ENCODE results near the gene GEMIN4.
A peak's percentile ranks its signal among the peaks of the same experiment; 100 is the strongest.
"Not testable (repeated sequence)": the region's sequence is repeated elsewhere in the genome, so short reads cannot be mapped to it uniquely, and the experiment has no call there.

GEMIN4 gene

DNA sequence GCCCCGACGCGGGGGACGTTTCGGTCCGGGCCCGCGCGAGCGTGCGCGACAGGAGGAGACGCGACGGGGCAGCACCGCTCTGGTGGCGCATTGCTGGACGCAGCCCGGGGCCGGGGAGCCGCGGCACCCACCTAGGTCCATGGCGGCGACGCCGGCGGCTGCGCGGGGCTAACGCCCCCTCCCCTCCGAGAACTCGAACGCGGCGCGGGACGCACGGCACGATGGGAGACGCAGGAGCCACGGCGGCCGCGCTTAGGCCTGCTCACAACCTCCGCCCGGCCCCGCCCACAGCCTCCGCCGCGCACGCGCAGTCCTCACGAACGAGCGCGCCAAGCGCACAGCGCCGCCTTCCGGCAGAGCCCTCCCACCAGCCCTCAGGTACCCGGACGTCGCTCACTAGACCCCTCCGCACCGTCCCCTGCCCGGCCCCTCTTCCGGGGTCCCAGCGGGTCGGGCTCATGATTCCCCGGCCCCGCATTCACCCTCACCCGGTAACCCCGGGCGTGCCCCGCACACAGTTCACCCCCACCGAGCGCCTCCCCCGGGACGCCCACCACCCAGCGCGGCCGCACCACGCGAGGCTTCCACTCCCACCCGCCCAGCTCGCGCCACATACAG lies at the start of gene GEMIN4:
Gene GEMIN4 (minus strand): TSS at position 263 of the 618 bp plus-strand sequence. CDS start 122 bp downstream, at position 141.
- peak; percentile 88 for DNase-seq

DNA sequence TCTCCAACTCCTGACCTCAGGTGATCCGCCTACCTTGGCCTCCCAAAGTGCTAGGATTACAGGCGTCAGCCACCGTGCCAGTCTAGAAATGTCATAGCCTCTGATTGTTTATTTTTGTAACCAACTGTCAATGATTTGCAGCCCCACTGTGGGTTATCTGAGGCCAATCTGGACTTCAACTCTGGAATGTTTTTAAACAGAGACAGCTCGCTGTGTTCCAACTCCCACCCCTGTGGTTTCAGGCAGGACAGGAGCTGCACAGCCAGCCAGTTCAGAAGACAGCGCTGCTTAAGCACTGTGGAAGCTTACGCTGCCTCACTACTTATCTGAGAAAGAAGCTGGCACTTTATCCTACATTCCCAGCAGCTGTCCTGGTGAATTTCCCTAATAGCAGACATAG lies 49.6 kb upstream of the GEMIN4 start:
- DNase-seq = no peak

DNA sequence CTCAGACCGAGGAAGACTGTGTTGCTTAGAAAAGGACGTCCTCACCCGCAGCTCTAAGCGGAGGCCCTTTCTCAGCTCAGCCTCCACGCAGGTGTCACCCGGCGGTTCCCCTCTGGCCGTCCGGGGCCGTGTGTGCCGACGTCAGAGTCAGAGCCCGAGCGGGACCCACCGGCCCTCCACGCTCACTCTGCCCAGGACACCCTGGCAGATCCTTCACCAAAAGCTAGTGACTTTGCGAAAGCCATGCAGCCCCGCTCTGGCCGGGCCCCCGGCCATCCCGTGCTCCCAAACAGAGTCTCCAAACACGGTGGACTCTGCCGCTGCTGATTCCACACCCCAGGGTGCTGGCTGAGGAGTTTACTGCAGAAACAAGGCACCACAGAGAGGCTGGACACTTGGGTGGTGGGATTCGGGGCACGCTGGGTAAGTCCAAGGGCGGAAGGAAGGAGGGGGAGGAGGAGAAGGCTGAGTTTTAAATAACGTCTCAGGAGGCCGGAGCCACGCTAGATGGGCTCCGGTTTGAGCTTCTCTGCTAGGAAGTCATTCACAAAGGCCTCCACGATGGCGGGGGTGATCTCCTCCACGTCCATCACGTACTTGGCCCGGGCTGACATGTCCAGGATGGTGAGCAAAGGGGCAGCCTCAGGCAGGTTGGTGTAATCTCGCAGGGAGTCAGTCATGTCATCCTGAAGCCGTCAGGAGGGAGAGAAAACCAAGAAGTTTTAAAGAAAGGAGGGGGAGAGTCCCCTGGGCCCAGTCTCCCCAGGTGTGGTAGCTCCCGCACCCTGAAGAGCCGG lies 48.6 kb upstream of the GEMIN4 start:
- no peak for DNase-seq

DNA sequence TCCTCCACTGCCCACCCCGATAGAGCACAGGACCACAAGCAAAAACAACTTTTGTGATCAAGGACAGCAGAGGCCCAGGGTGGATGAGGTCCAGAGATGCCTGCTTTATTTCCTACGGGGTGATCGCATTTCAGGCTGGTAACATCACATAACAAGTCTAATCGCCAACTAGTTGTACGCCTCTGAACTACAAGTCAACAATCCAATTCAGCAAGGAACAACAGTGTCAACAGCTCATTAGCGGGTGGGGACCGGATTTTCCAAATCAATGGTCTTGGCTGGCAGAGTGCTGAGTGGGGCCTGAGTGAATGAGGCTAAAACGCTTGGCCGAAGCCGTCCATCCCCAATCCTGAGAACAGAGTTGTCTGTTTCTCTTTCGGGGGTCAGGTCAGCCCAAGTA lies 47.2 kb upstream of the GEMIN4 start:
- no peak for DNase-seq

DNA sequence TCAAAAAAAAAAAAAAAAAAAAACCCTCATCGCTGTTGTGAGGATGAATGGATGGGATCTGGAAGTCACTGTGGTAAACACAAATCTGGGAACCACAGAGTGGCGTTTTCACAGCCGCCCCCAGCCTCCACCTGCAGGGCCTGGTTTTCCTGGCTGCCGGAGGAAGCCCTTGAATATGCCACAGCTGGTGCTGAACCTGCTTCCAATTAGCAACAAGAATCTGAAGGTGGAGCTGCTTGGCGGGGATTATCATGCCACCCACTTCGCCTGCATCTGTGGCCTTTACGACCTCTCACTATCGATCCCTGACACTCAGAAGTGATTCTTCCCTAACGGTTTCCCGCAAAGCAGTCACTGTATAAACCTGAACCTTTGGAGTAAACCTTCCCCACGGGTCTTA lies 46.2 kb upstream of the GEMIN4 start:
- DNase-seq = no peak

DNA sequence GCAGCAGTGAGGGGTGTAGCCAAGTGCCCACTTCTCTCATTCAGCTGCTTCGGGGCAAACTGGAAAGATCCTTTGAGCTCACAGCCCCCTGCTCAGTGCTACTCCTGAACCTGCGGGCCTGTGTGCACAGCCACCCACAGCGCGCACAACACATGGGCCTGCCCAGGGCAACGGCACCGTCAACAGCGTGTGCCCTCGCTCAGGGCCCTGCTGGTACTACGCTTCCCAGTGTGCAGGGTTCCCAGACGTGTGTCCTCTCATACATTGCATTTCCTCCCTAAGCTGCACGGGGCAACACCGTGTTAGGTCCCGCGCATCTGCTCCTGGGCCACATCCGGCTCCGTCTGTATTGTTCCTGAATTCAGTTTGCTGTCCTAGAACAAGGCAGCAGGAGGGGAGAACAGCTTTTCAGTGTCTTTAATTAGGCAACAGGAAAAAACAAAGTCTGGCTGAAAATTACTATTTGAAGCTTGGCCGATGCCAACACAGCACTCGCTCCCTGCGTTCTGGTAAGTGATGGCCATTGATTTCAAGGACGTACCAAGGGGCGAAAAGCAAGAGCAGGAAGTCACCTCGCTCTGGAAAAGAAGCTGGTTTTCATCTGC lies 45.3 kb upstream of the GEMIN4 start:
- DNase-seq = no peak

DNA sequence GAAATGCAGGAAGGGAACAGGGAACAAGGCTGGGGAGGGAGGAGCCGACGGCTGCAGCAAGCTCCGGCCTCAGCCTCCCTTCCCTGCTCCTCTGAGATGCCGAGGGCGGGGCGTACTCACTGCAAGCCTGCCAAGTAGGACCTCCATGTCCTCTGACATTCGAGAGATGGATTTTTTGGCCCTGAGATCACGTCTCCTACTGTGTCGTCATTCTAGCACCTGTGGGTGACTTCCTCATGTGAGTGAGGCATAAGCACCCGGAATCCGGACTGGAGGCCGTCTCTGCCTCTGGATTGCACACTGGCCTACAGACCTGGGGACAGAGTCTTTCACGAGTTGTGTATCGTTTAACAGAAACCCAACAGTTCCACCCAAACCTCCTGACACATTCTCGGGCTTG lies 44.5 kb upstream of the GEMIN4 start:
- DNase-seq = no peak

DNA sequence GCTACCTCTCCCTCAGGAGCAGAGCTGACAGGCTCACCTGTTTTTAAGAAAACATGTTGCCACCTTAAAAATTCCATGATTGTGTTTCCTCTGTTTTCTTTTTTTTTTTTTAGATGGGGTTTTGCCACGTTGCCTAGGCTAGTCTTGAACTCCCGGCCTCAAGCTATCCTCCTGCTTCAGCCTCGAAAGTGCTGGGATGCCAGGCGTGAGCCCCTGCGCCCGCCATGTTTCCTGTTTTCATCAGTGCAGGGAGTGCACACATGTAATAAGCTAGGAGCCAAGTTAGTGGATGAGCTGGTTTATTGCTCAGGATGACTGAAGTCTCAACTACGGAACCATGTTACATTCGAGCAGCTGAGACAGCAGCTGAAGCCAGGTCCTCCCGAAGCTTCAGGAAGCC lies 43.7 kb upstream of the GEMIN4 start:
- no peak for DNase-seq

DNA sequence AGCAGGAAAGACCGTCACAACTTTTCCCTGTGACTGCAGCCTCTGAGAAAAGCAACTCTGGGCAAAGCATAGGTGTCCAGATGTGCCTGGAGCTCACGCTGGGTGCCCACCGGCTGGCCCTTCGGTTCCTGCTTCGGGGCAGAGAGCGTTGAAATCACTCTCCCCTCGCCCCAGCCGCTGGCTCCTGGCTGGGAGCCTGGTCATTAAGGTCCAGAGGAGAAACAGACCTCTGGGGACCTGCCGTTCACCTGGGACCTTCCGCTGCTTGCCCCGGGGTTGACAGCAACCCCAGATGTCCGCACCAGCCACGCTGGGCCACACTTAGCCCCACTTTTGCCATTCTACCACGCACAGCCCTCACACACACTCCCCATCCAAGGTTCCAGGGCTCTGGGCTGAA lies 43.2 kb upstream of the GEMIN4 start:
- no peak for DNase-seq

DNA sequence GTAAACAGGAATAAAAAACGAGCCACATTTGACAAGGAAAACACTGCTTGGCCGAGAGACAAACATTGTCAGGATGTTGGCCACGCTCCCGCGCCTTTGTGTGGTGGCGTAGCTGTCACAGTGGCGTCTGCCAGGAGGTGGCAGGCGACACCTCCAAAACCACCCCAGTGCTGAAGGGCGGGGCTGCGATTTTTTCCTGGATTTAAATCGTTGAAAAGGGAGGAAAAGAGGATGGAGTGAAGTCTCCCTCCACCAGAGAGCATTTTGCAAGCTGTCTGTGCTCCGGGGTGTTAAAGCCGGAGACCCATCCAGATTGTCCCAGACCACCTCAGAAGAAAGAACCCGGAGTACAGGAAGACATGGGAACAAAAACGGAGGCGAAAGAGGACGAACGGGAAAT lies 42.8 kb upstream of the GEMIN4 start:
- DNase-seq = peak; percentile 79

DNA sequence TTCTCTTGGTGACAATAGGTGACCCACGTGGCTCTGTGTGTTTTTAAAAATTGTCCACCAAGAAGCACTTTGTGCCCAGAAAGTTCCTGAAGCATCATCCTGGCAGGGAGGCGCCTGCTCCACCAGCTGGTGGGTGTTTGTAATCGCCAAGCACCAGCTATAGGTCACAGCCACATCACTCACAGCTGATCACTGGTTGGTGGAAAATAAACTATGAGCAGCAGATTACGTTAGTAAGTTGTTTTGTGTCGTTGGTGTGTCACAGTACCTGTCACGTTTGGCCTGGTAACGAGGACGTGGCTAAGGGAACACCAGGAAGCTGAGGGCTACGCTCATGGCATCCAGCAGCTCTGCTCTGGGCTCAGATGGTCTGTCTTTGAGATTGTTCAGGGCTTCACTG lies 40.2 kb upstream of the GEMIN4 start:
- DNase-seq = no peak

DNA sequence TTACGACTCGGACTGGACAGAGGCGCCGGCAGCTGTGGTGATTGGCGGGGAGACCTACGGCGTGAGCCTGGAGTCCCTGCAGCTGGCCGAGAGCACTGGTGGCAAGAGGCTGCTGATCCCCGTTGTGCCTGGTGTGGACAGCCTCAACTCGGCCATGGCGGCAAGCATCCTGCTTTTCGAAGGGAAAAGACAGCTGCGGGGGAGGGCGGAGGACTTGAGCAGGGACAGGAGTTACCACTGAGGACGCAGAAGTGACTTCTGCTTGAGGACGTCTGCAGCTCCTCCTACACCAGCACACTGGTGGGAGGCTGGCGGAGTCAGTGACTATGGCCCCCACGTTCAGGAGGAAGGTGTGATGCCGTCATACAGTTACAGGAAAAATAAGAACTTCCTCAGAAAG lies 39.8 kb upstream of the GEMIN4 start:
- no peak for DNase-seq

DNA sequence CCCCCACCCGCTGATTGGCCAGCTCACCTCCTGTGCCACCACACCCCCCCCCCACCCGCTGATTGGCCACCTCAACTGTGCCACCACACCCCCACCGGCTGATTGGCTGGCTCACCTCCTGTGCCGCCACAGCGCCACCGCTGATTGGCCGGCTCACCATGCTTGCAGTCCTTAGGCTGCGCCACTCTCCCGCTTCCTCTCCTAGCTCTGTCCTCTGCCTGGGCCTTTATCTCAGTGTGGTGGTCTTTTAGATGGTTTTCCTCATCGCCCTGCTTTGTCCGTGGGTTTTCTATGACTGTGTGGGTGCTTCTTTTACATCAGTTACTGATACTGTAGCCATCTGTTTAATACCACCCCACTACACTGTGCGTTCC lies 38.8 kb upstream of the GEMIN4 start:
- DNase-seq = peak; percentile 30

DNA sequence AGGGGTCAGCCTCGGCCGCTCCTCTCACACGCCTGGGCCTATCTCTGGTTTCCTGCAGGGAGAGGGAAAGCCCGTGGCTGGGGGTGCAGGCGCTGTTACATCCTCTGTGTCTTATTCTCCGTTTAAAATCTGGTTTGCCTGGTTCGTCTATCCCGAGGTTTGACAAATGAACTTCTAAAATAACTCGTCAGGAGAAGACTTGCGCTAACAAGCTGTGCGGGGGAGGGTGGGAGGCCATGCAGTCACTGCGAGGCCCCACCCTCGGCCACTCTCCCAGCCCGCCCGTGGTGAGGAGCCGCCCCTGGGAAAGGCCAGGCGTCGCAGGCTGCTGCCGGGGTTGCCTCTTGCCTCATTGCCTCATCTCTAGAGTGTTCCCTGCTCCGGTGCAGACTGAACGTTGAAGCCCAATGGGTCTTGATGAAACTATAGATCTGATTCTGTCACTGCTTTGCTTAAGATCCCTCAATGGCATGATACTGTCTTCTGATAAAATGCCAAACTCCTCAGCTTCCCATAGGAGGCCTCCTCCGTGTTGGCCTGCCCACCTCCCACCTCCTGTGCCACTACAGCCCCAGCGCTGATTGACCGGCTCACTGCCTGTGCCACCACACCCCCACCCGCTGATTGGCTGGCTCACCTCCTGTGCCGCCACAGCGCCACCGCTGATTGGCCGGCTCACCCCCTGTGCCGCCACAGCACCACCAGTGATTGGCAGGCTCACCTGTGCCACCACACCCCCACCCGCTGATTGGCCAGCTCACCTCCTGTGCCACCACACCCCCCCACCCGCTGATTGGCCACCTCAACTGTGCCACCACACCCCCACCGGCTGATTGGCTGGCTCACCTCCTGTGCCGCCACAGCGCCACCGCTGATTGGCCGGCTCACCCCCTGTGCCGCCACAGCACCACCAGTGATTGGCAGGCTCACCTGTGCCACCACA lies 38.1 kb upstream of the GEMIN4 start:
- peak; percentile 62 for DNase-seq

DNA sequence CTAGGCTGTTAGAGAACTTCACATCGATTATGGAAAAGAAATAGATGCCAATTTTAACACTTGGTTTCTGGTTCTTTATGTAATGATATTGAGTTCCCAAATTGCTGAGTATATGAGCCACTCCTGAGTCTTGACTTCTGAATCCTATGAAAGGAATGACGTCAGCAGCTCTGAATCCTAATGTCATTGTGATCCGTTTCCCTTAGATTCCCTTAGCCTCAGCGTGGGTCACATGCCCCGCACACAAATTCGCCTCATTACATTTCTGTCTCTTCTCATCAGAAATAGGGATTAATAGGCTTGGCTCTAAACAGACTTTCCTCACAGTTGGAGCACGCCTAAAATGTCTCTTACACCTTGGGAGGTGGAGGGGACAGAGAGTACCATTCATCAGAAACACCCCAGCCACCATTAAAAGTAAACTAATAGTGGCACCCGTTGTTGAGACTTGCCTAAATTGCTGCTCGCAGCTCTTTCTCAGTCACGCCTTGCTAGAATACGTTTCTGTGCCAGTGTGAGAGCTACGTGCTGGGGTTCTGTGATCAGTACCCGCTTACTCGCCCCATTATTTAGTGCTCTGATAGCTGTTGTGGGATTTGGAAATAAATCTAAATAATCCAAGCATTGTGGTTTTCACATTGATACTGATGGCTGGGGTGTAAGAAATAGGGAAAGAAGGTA lies 37.2 kb upstream of the GEMIN4 start:
- peak; percentile 24 for DNase-seq

DNA sequence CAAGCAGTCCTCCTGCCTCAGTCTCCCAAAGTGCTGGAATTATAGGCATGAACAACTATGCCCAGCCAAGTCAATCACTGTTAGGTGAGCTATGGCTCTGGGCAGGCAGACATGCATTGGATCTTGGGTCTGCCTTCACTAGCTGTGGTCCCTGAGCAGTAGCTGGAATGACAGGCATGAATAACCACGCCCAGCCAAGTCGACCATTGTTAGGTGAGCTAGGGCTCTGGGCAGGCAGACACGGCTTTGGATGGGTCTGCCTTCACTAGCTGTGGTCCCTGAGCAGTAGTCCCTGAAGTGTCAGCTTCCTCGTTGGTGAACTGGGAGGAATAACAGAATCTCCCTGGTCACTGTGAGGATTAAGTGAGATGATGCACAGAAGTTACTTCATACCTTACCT lies 36.5 kb upstream of the GEMIN4 start:
- DNase-seq = no peak

DNA sequence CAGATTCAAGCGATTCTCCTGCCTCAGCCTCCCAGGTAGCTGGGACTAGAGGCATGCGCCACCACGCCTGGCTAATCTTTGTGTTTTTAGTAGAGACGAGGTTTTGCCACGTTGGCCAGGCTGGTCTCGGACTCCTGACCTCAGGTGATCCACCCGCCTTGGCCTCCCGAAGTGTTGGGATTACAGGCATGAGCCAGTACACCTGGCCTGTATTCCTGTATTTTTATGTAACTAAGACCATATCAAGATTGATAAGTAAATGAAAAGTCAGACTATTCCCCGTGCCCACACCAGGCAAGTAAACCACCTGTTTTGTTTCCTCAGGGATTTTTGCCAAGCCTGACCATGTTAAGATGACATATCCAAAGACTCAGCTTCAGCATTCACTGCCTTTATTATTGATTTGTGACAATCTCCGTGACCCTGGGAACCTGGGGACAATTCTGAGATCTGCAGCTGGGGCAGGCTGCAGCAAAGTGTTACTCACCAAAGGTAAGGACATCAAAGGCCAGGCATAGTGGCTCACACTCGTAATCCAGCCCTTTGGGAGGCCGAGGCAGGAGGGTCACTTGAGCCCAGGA lies 35.7 kb upstream of the GEMIN4 start:
- DNase-seq = no peak

DNA sequence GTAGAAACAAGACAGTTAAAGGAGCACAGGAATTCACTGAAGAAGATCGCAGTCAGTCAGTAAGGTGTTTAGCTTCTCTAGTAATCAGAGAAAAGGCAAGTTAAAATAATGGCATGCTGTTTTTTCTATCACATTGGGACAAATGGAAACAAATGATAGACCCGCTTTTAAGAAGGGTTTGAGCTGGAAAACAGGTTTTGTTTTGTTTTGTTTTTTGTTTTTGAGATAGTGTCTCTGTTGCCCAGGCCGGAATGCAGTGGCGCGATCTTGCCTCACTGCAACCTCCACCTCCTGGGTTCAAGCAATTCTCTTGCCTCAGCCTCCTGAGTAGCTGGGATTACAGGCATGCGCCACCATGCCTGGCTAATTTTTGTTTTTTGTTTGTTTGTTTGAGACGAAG lies 33.8 kb upstream of the GEMIN4 start:
- not testable (repeated sequence) for DNase-seq

DNA sequence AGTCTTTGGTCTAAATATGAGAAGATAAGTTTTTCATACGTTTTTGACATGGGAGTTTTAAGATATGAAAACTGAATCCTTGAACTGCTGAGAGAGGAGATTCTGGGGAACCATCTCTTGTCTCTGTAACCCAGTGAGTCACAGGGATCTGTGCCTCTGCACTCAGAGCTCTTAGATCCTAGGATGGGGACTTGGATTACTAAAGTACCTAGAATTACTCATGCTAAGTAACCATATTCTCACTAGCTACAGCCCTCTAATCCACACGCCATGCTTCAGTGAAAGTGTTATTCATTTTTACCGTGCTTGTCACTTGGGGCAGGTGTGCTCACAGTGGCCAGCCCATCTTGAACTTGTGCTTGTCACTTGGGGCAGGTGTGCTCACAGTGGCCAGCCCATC lies 32.1 kb upstream of the GEMIN4 start:
- DNase-seq = no peak

DNA sequence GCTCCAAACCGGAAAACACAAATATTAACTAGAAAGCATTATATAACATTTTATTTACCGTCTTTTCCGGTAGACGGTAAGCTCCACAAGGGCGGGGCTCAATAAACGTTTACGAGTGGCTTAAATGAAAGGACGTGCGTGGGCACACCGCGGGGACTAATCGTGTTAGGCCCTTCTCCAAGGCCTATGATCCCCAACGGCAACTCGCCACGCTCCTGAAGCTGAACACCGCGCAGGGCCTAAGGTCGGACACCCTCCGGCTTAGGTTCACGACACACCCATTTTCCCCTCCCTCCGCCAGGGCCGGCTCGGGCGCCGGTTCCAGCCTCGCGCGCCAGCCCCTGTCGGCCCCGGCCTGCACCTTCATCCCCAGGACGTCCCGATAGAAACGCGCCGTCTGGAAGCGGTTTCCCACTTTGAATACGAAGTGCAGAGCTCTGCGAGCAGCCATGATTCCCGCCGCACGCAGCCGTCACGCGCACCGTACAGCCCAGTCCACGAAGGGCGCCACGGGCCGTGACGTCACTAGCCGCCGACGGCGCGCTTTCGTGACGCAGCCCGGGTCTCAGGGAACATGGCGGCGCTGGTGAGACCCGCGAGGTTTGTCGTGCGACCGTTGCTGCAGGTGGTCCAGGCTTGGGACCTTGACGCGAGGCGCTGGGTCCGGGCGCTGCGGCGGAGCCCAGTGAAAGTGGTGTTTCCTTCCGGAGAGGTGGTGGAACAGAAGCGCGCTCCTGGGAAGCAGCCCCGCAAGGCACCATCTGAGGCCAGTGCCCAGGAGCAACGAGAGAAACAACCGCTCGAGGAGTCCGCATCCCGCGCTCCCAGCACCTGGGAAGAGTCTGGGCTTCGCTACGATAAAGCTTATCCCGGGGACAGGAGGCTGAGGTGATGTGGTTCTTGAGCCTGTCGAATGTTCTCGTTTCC lies 30.0 kb upstream of the GEMIN4 start, which contains the start of the genes GLOD4 and MRM3:
Gene GLOD4 (minus strand): TSS at position 476 of the 927 bp plus-strand sequence. CDS start 25 bp downstream, at position 451.
Gene MRM3 (plus strand): TSS at position 549 of the 927 bp plus-strand sequence. CDS start 26 bp downstream, at position 575.
- DNase-seq = peak; percentile 86

DNA sequence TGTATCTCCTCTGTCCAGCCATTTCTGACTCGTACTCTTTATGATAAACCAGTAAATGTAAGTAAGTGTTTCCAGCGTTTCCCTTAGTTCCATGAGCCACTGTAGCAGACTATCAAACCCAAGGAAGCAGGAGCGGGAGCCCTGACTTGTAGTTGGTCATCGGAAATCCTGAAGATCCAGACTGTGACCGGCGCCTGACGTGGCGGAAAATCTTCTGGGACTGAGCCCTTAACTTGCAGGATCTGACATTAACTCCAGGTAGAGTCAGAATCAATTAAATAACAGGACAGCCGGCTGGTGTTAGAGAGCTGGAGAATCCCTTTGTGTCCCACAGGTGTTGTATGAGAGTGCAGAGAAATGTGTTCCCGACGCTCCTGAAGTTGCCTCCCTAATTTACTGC lies 26.0 kb upstream of the GEMIN4 start:
- DNase-seq = no peak
